Esophagus squamous epithelium (tissue), 5 donors: Measurements from ENCODE around the gene FKBP14. TPM values are rescaled to one million over a fixed set of nuclear protein-coding genes. Genes with fewer than 3 reads are reported as not detected.

Experiments
- DNase-seq: peaks from one replicate; lab custom pipeline; 2025; lab: John Stamatoyannopoulos, UW
- H3K27ac ChIP-seq, 4 donors: fragments of 200-600 bp; sonication (generic); one replicate each; pipeline ENCODE4 v1.5.1; 2016 to 2019; ENCODE audit warnings: mild to moderate bottlenecking in 1 of 4
- H3K27me3 ChIP-seq, 4 donors: fragments of 200-600 bp; sonication (generic); 1 replicate in 3 of 4; 2 replicates in 1 of 4; pipeline versions ENCODE4 v1.5.1 to v1.6.0; 2017 to 2021; ENCODE audit warnings: antibody characterized with exemption in 1 of 4
- H3K36me3 ChIP-seq, 3 donors: fragments of 200-600 bp; sonication (generic); one replicate each; pipeline ENCODE4 v1.5.1; 2016 to 2019
- H3K4me1 ChIP-seq, 3 donors: fragments of 200-600 bp; sonication (generic); one replicate each; pipeline ENCODE4 v1.5.1; 2017 to 2019
- H3K4me3 ChIP-seq, 4 donors: fragments of 200-600 bp; sonication (generic); 1 replicate in 3 of 4; 2 replicates in 1 of 4; pipeline ENCODE4 v1.5.1; 2016 to 2019; ENCODE audit warnings: mild to moderate bottlenecking in 2 of 4, moderate library complexity in 1 of 4
- H3K9me3 ChIP-seq, 3 donors: fragments of 200-600 bp; sonication (generic); one replicate each; pipeline ENCODE4 v1.5.1; 2016 to 2019
- CTCF ChIP-seq, 6 experiments: fragments of 450-650 bp in 4 of 6; fragments of 200-600 bp in 2 of 6; sonication (generic) in 2 of 6; IDR thresholded peaks; one replicate each; pipeline ENCODE4 v1.5.1; 2016 to 2019; ENCODE audit warnings: antibody characterized with exemption in 6 of 6, mild to moderate bottlenecking in 4 of 6, moderate library complexity in 4 of 6
- POLR2A ChIP-seq, 4 donors: fragments of 450-650 bp; IDR thresholded peaks; one replicate each; pipeline ENCODE4 v1.6.1; 2017; ENCODE audit warnings: antibody characterized with exemption in 4 of 4, mild to moderate bottlenecking in 4 of 4, moderate library complexity in 3 of 4
- WGBS, 2 donors: methylation state at CpG; one replicate each; pipeline ENCODE4 v1.1.5; 2018; 5-methylcytosine and 5-hydroxymethylcytosine counted together
- intact Hi-C: fragments of 100-400 bp; cut with DNase I; formaldehyde crosslinking; loops from one replicate; pipeline ENCODE4 v1.15.0; 2022
- total RNA-seq, 4 donors: library from RNA; depleted of rRNA; stranded (reverse); fragments of >200 nt; gene quantifications; one replicate each; pipeline ENCODE4 v1.1.0, GENCODE V29; 2016
- donor health status: DM: yes; HTN: yes; CAD: no.

Gene FKBP14
- total RNA-seq, 4 donors from 2014 or later: 3.3 to 8.0 (median 7.5) TPM

DNA sequence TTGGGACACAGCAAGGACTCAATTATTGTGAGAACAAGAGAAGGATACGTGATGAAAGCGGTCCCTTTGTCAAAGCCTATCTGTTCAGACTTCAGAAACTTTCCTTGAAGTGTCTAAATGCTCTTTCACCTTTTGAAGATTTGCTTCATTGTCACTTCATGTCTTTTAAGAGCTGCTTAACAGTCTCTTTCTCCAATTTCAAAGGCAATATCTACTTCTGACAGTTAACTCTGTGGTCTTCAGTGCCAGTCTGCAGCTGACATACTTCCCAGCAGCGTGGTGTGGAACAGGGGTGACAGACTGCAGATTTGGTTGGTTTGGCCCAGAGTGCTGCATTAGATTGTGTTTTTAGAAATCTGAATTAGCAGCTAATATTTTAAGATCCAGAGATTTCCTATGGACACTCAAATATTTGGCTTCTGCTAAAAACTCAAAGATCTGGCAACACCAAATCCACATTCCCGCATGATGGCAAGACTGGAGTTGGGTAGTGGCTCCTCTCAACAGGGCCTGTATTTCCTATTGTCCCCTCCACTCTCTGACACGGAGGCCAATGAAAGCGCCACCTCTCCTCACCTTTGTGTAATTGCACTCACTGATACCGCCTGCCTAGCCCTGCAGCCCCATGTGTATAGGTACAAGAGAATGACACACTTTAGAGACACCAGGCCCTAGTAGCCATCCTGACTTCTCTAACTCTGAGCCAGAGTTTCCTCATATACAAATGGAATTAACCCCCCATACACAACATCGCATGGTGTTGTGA lies 48.4 kb downstream of the FKBP14 start:
- Histone ChIP-seq H3K9me3 (no peaks in the 10 kb centered on the region), H3K27me3 (no peaks in the 10 kb centered on the region), H3K36me3 (no peaks in the 10 kb centered on the region), H3K27ac (no peak overlapping the region), H3K4me3 (no peak overlapping the region), H3K4me1 (peaks cover 0 to 20% (median 5%) of the 10 kb centered on the region in 3 donors)
- DNase-seq: no peak
- intact Hi-C loops: no loop called here
- 89 to 90% methylated on average over 8 of the region's 8 CpGs for WGBS, 2 donors
- TF ChIP-seq CTCF (IDR thresholded peaks at IDR 0.05): peak in 1 of 6 experiments; percentile 7
- no peak for TF ChIP-seq POLR2A (IDR thresholded peaks at IDR 0.05)

GRCh38 chr7:29976673-29977415 lies 49.7 kb downstream of the FKBP14 start:
- Histone ChIP-seq H3K36me3 (no peaks in the 10 kb centered on the region), H3K4me3 (no peak overlapping the region), H3K27me3 (no peaks in the 10 kb centered on the region), H3K9me3 (no peaks in the 10 kb centered on the region), H3K4me1 (peaks cover 0 to 30% (median 5%) of the 10 kb centered on the region in 3 donors), H3K27ac (peak overlapping the region in 3 of 4 donors; percentile 40 to 69 (median 62))
- no peak for DNase-seq
- 78 to 84% methylated on average over 5 to 6 of the region's 6 CpGs for WGBS, 2 donors
- TF ChIP-seq POLR2A (IDR thresholded peaks at IDR 0.05) (no peak), CTCF (IDR thresholded peaks at IDR 0.05) (no peak)
- intact Hi-C loops: no loop called here

DNA sequence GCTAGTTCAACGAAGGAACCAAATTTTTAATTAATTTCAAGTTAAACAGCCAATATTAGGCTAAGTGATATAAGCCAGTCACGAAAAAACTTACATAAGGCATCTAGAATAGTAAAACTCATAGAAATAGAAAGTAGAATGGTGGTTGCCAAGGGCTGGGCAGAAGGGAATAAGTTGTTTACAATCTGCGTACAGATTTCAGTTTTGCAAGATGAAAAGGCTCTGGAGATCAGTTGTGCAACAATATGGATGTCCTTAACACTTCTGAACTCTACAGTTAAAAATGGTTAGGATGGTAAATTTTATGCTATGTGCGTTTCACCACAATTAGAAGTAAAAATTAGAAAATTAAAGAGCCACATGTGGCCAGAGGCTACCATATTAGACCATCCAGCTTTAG lies 50.2 kb downstream of the FKBP14 start:
- Histone ChIP-seq H3K9me3 (no peaks in the 10 kb centered on the region), H3K4me1 (peaks cover 0 to 32% (median 5%) of the 10 kb centered on the region in 3 donors), H3K27me3 (no peaks in the 10 kb centered on the region), H3K4me3 (peak overlapping the region in 2 of 4 donors; percentile 24 to 40), H3K36me3 (no peaks in the 10 kb centered on the region), H3K27ac (peak overlapping the region in 3 of 4 donors; percentile 40 to 69 (median 62))
- no peak for DNase-seq
- intact Hi-C loops: no loop called here
- 62 to 67% methylated on average over 4 of the region's 4 CpGs for WGBS, 2 donors
- TF ChIP-seq POLR2A (IDR thresholded peaks at IDR 0.05) (no peak), CTCF (IDR thresholded peaks at IDR 0.05) (no peak)

DNA sequence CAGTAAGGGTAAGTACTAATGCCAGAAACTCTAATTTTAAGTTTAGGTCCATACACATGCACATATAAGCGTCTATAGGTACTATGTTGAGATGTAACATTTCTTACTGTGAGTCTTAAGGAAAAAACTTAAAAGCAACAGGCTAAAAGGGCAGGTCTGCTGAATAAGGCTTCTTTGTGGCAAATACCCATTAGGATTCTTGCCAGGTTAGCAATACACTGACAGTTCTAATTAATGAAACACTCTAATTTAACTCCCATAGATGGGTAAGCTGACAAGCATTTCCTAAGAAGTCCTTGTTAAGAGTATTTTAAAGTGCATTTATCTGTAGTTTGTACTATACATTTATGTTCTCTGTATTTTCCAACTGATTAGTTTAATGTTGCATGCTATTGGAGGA lies 50.9 kb downstream of the FKBP14 start:
- peak overlapping the region in 1 of 4 donors; percentile 40 for H3K4me3 ChIP-seq
- H3K36me3 ChIP-seq: no peaks in the 10 kb centered on the region
- TF ChIP-seq CTCF (IDR thresholded peaks at IDR 0.05) (no peak), POLR2A (IDR thresholded peaks at IDR 0.05) (no peak)
- DNase-seq: no peak
- peaks cover 0 to 32% (median 5%) of the 10 kb centered on the region in 3 donors for H3K4me1 ChIP-seq
- intact Hi-C loops: no loop called here
- WGBS, 2 donors: 80 to 82% methylated on average over 1 of the region's 1 CpG
- no peaks in the 10 kb centered on the region for H3K27me3 ChIP-seq
- no peaks in the 10 kb centered on the region for H3K9me3 ChIP-seq
- peak overlapping the region in 3 of 4 donors; percentile 40 to 69 (median 62) for H3K27ac ChIP-seq

GRCh38 chr7:29974286-29974685 lies 52.2 kb downstream of the FKBP14 start:
- Histone ChIP-seq H3K27ac (no peak overlapping the region), H3K27me3 (no peaks in the 10 kb centered on the region), H3K36me3 (no peaks in the 10 kb centered on the region), H3K4me3 (no peak overlapping the region), H3K4me1 (peaks cover 0 to 43% (median 6%) of the 10 kb centered on the region in 3 donors), H3K9me3 (no peaks in the 10 kb centered on the region)
- intact Hi-C loops: no loop called here
- WGBS, 2 donors: 73 to 87% methylated on average over 3 of the region's 3 CpGs
- no peak for DNase-seq
- TF ChIP-seq POLR2A (IDR thresholded peaks at IDR 0.05): no peak
- TF ChIP-seq CTCF (IDR thresholded peaks at IDR 0.05): no peak
